ENCODE measurements around the gene N4BP2. TPM values are rescaled to one million over a fixed set of nuclear protein-coding genes. Genes with fewer than 3 reads are reported as not detected.

Gene N4BP2
- polyA plus RNA-seq, 1 of the 3 experiments (the other 2 are of a cell fraction) = 1.2 TPM

GRCh38 chr4:40204507-40205258 is 148.0 kb downstream of the N4BP2 start:
- 85% methylated on average over 6 of the region's 9 CpGs for WGBS (ENCODE audit: low lambda C conversion rate)
- TF ChIP-seq SMC3 (IDR thresholded peaks at IDR 0.05; ENCODE audit: low read depth, low read length) (no peak), IRF3 (IDR thresholded peaks at IDR 0.05; ENCODE audit: low read depth, low read length) (no peak), EP300 (IDR thresholded peaks at IDR 0.05; ENCODE audit: borderline replicate concordance in 1 of 2, low read depth in 1 of 2, low read length in 1 of 2) (no peak), RXRA (IDR thresholded peaks at IDR 0.05; ENCODE audit: borderline replicate concordance, low read depth) (no peak), TCF12 (IDR thresholded peaks at IDR 0.05) (no peak), GABPA (IDR thresholded peaks at IDR 0.05; ENCODE audit: low read depth) (no peak), RFX5 (IDR thresholded peaks at IDR 0.05; ENCODE audit: low read length) (no peak)
- Histone ChIP-seq H3K36me3 (replicated peaks in 1 of 2; ENCODE audit: control insufficient read depth in 1 of 2, insufficient read depth in 2 of 2, low read length in 1 of 2) (no peaks in the 10 kb centered on the region), H3K4me2 (no peak overlapping the region), H2AFZ (ENCODE audit: low read depth) (no peak overlapping the region), H3K27ac (ENCODE audit: low read depth in 2 of 2, low read length in 1 of 2) (no peak overlapping the region), H3K9ac (no peak overlapping the region), H3F3A (replicated peaks; ENCODE audit: insufficient read depth) (no peaks in the 10 kb centered on the region), H3K9me2 (no peaks in the 10 kb centered on the region), H3K4me3 (ENCODE audit: low read depth in 2 of 2, low read length in 1 of 2) (no peak overlapping the region), H3K4me1 (ENCODE audit: control insufficient read depth in 1 of 2, insufficient read depth in 2 of 2, low read depth in 1 of 2, low read length in 1 of 2) (peaks cover 4 to 5% of the 10 kb centered on the region in 2 experiments; a peak in 3 of 4 replicates), H3K27me3 (ENCODE audit: insufficient read depth) (no peaks in the 10 kb centered on the region), H3K79me2 (ENCODE audit: insufficient read depth) (no peaks in the 10 kb centered on the region), H4K20me1 (ENCODE audit: insufficient read depth) (no peaks in the 10 kb centered on the region), H3K9me3 (no peaks in the 10 kb centered on the region)
- DNase-seq = no peak
- POLR2A ChIA-PET = no interaction called here
- CTCF ChIA-PET = no interaction called here

GRCh38 chr4:40205259-40206198 is 148.9 kb downstream of the N4BP2 start:
- Histone ChIP-seq H3K9ac (no peak overlapping the region), H3K4me2 (no peak overlapping the region), H3K79me2 (ENCODE audit: insufficient read depth) (no peaks in the 10 kb centered on the region), H3K36me3 (replicated peaks in 1 of 2; ENCODE audit: control insufficient read depth in 1 of 2, insufficient read depth in 2 of 2, low read length in 1 of 2) (no peaks in the 10 kb centered on the region), H3K9me2 (no peaks in the 10 kb centered on the region), H3K27me3 (ENCODE audit: insufficient read depth) (no peaks in the 10 kb centered on the region), H4K20me1 (ENCODE audit: insufficient read depth) (no peaks in the 10 kb centered on the region), H3K27ac (ENCODE audit: low read depth in 2 of 2, low read length in 1 of 2) (no peak overlapping the region), H3K4me1 (ENCODE audit: control insufficient read depth in 1 of 2, insufficient read depth in 2 of 2, low read depth in 1 of 2, low read length in 1 of 2) (peaks cover 4 to 5% of the 10 kb centered on the region in 2 experiments; a peak in 3 of 4 replicates), H2AFZ (ENCODE audit: low read depth) (no peak overlapping the region; the same call in 1 of the 2 replicates), H3F3A (replicated peaks; ENCODE audit: insufficient read depth) (no peaks in the 10 kb centered on the region), H3K9me3 (no peaks in the 10 kb centered on the region), H3K4me3 (ENCODE audit: low read depth in 2 of 2, low read length in 1 of 2) (no peak overlapping the region)
- 61% methylated on average over 6 of the region's 6 CpGs for WGBS (ENCODE audit: low lambda C conversion rate)
- CTCF ChIA-PET = no interaction called here
- TF ChIP-seq GABPA (IDR thresholded peaks at IDR 0.05; ENCODE audit: low read depth) (no peak), EP300 (IDR thresholded peaks at IDR 0.05; ENCODE audit: borderline replicate concordance in 1 of 2, low read depth in 1 of 2, low read length in 1 of 2) (0 out of 4 replicates have a peak, but pooled peaks of 1 of the 2 experiments have one; percentile 16), FOXM1 (IDR thresholded peaks at IDR 0.05; ENCODE audit: low read depth) (no peak), GATA2 (CRISPR knock-in tag; IDR thresholded peaks at IDR 0.05) (no peak), YY1 (IDR thresholded peaks at IDR 0.05; ENCODE audit: low read depth) (no peak), NFIC (IDR thresholded peaks at IDR 0.05; ENCODE audit: borderline replicate concordance) (no peak), ELF1 (IDR thresholded peaks at IDR 0.05) (no peak)
- DNase-seq = no peak
- POLR2A ChIA-PET = no interaction called here

Data from SK-N-SH (cell line).